Measurements from ENCODE around the gene RBM4. TPM values are rescaled to one million over a fixed set of nuclear protein-coding genes. Genes with fewer than 3 reads are reported as not detected.

The RBM4 gene
- total RNA-seq, 1 experiment from 2014 or later, result 172 TPM

GRCh38 chr11:66688561-66689534, 50.3 kb downstream of the RBM4 start:
- ChIA-PET POLR2A (interaction anchor here (1.0 kb wide), 1 partner anchor 54 kb away, joined by 3 read pairs; no protein-coding TSS in a partner anchor), CTCF (interaction anchor here (0.7 to 0.9 kb wide), 2 partner anchors 10 to 264 kb away, joined by 3 read pairs; no protein-coding TSS in a partner anchor)
- TF ChIP-seq CTCF (IDR thresholded peaks at IDR 0.05; ENCODE audit: unreplicated experiment), result no peak

GRCh38 chr11:66689661-66690590, 51.4 kb downstream of the RBM4 start:
- POLR2A ChIA-PET, result interaction anchor here (0.6 to 1.0 kb wide), 2 partner anchors 8 to 79 kb away, joined by 3 read pairs; no protein-coding TSS in a partner anchor
- H3K27me3 Mint-ChIP-seq (ENCODE audit: insufficient read depth, unreplicated experiment), result no peaks in the 10 kb centered on the region
- DNase-seq (ENCODE audit: unreplicated experiment), result no peak
- no peaks in the 10 kb centered on the region for H3K4me1 Mint-ChIP-seq (ENCODE audit: insufficient read depth, unreplicated experiment)
- no peaks in the 10 kb centered on the region for H3K9me3 Mint-ChIP-seq (ENCODE audit: unreplicated experiment)
- no peak for TF ChIP-seq CTCF (IDR thresholded peaks at IDR 0.05; ENCODE audit: unreplicated experiment)
- CTCF ChIA-PET, result interaction anchor here (0.7 to 1.4 kb wide), 3 partner anchors 11 to 268 kb away, joined by 3 read pairs; no protein-coding TSS in a partner anchor
- BruUV-seq (replicated peaks), result no TSS peak
- no peak overlapping the region for H3K27ac Mint-ChIP-seq (ENCODE audit: low read depth, unreplicated experiment)
- intact Hi-C loops (cut with micrococcal nuclease), result loop anchor here (5.0 kb wide), 1 partner anchor 127 kb away; no protein-coding TSS in a partner anchor
- peaks cover 58% of the 10 kb centered on the region for H3K36me3 Mint-ChIP-seq (ENCODE audit: insufficient read depth, unreplicated experiment)
- no peak overlapping the region for H3K4me3 Mint-ChIP-seq (ENCODE audit: unreplicated experiment)

More at GRCh38 chr11:66688561-66689534, 50.3 kb downstream of the RBM4 start:
- H3K4me3 Mint-ChIP-seq (ENCODE audit: unreplicated experiment), result no peak overlapping the region
- no peaks in the 10 kb centered on the region for H3K4me1 Mint-ChIP-seq (ENCODE audit: insufficient read depth, unreplicated experiment)
- no peaks in the 10 kb centered on the region for H3K27me3 Mint-ChIP-seq (ENCODE audit: insufficient read depth, unreplicated experiment)
- no peaks in the 10 kb centered on the region for H3K9me3 Mint-ChIP-seq (ENCODE audit: unreplicated experiment)
- intact Hi-C loops (cut with micrococcal nuclease), result no loop called here
- BruUV-seq (replicated peaks), result no TSS peak
- peaks cover 60% of the 10 kb centered on the region for H3K36me3 Mint-ChIP-seq (ENCODE audit: insufficient read depth, unreplicated experiment)
- DNase-seq (ENCODE audit: unreplicated experiment), result no peak
- H3K27ac Mint-ChIP-seq (ENCODE audit: low read depth, unreplicated experiment), result no peak overlapping the region

- ChIA-PET POLR2A (interaction anchor here (0.8 to 1.4 kb wide), 3 partner anchors 14 to 152 kb away, joined by 3 read pairs; partner anchors contain the start of genes RBM4B and RCE1), CTCF (interaction anchor here (1.4 to 9.4 kb wide), 2 partner anchors 143 to 270 kb away, joined by 3 to 78 read pairs; no protein-coding TSS in a partner anchor)
- no peak overlapping the region for H3K4me3 Mint-ChIP-seq (ENCODE audit: unreplicated experiment)
- H3K27ac Mint-ChIP-seq (ENCODE audit: low read depth, unreplicated experiment), result no peak overlapping the region
- BruUV-seq (replicated peaks), result no TSS peak
- H3K27me3 Mint-ChIP-seq (ENCODE audit: insufficient read depth, unreplicated experiment), result no peaks in the 10 kb centered on the region
- no peaks in the 10 kb centered on the region for H3K9me3 Mint-ChIP-seq (ENCODE audit: unreplicated experiment)
- H3K36me3 Mint-ChIP-seq (ENCODE audit: insufficient read depth, unreplicated experiment), result peaks cover 53% of the 10 kb centered on the region
- DNase-seq (ENCODE audit: unreplicated experiment), result no peak
- TF ChIP-seq CTCF (IDR thresholded peaks at IDR 0.05; ENCODE audit: unreplicated experiment), result no peak
- no peaks in the 10 kb centered on the region for H3K4me1 Mint-ChIP-seq (ENCODE audit: insufficient read depth, unreplicated experiment)
- intact Hi-C loops (cut with micrococcal nuclease), result loop anchor here (5.0 kb wide), 1 partner anchor 126 kb away; no protein-coding TSS in a partner anchor
Measured at GRCh38 chr11:66691311-66691980, 52.9 kb downstream of the RBM4 start.

All from MCF 10A (cell line).